Suppressor macrophage treated with lipopolysaccharide for 1 hour (primary cell): ENCODE measurements around the gene CFAP119.

Source experiments
- DNase-seq, 3 donors: peaks; one replicate each; pipeline ENCODE4 v3.0.0-alpha.2; 2020 to 2022

Gene CFAP119

DNA sequence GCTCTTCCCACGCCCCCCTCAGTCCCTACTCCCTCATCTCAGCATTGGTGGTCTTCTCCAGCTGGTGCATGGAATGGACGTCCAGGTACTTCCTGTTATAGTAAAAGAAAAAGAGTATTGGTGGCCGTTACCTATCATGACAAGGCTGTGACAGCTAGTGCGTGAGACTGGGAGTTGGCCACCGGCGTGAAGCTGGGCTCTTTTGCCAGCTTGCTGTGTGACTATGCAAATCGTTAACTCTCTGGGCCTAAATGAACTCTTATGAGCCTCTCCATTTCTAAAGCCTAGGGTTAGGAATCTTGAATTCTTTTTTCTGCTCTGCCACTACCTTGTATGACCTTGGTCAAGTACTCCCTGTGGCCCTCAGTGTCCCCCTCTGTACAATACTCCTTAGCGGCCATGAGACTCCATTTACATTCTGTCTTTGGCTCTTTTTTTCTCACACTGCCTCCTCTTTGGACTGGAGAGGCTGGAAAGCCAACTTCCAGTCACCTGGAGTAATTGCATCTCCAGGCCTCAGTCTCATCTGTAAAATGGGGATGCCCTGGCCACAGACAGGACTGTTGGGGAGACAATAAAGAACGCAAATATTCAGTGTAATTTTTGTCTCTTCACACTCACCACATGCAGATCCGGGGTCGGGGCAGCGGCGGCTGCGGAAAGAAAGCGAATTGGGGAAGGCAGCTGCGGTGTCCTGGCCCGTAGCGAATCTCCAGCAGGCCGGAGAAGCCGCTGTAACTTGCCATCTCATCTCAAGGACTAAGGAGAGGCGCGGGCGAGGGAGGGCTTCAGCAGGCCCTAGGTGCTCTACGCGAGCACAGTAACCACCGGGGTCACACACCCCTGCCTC is 1.1 kb downstream of the CFAP119 start:
- DNase-seq, result no peak

DNA sequence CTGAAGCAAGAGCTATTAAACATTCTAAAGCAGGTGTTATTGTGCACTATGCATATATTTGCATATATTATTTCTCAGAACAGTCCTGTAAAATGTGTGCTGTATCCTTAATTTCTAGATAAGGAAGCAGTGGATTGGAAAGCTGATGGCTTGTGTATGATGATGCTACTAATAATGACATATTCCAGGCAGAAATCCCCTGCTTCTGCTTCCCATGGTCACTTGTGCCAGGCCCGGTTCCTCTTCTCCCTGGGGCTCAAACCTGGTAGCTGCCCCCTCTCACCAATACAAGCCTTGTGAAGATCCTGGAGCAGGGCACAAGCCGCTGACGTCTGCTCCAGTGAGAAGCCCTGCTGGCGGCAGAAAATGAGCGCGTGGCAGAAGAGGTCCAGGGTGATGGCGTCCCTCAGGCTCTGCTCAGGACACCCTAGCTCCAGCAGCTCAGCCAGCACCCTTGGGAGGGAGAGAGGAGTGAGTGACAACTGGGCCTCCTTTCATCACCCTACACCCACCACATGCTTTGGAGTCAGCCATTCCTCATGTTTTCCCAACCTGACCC is 1.8 kb downstream of the CFAP119 start:
- DNase-seq, result peak; percentile 51 to 66 (median 62)

DNA sequence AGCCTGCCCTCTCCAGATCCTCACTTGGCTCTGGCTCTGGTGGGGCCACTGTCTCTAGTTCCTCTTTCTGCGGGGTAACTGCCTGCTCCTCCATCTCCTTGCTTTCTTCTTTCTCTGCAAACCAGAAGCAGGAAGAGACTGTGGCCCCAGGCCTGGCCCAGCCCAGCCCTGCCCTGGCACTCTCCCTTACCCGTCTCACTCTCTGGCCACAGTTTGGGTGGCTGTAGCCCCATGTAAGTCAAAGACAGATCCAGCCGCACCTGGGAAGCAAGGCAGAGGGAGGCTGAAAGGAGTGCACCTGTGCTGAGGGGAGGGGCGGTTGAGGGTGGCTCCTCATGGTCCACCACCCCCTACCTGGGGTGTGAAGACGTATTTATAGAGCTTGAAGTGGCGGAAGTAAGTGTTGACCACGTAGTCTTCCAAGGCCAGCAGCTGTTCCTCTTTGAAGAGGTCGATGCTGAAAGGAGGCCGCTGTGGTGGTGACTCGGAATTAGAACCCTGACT is 2.8 kb downstream of the CFAP119 start:
- peak; percentile 47 to 61 (median 52) for DNase-seq

DNA sequence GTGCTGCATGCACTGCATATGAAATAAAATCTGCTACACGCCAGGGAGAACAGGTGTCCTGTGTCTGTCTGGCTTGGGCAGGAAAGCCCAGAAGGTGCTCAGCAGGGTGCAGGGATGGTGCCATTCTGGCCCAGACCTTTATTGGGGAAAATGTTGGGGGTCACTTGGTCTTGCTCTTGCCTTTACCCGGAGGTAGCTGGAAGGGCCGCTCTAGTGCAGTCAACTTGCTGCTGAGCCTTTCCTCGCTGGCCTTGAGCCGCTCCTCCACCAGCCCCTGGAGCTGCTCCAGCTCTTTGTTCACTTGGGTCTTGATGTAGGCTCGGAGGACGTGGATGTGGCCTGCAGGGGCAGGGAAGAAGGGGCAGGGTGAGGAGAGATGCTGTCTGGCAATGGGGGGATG is 4.5 kb downstream of the CFAP119 start:
- no peak for DNase-seq

DNA sequence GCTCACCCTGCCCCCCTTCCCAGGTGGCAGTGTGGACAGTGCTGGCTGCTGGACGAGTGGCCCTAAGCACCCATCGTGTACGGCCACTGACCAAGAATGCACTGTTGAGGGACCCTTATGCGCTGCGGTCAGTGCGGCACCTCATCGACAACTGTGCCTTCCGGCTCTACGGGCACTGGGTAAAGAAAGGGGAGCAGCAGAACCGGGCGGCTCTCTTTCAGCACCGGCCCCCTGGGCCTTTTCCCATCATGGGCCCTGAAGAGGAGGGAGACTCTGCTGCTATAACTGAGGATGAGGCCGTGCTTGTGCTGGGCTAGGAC is 5.1 kb downstream of the CFAP119 start:
- DNase-seq, result no peak

DNA sequence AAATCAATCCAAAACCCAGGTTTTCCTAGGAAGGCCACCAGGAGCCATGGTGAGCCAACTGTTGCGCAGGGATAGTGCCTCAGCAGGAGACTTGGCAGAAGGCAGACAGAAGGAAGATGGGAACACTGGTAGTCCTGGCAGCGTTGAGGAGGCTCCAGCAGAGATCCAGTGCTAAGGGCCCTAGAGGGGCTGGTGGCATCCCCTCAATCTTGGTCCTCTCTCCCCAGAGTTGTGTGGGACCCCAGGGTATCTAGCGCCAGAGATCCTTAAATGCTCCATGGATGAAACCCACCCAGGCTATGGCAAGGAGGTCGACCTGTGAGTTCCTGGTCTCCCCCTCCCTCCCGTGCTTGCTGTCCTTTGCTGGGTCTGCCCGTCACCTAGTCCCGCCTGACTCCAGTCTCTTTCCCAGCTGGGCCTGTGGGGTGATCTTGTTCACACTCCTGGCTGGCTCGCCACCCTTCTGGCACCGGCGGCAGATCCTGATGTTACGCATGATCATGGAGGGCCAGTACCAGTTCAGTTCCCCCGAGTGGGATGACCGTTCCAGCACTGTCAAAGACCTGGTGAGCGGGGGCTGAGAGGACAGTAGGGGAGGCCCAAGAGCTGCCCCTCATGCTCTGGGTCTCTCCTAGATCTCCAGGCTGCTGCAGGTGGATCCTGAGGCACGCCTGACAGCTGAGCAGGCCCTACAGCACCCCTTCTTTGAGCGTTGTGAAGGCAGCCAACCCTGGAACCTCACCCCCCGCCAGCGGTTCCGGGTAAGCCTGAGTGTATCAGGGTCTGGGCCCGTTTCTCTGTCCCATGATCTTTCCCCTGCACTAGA is 5.7 kb downstream of the CFAP119 start:
- no peak for DNase-seq

DNA sequence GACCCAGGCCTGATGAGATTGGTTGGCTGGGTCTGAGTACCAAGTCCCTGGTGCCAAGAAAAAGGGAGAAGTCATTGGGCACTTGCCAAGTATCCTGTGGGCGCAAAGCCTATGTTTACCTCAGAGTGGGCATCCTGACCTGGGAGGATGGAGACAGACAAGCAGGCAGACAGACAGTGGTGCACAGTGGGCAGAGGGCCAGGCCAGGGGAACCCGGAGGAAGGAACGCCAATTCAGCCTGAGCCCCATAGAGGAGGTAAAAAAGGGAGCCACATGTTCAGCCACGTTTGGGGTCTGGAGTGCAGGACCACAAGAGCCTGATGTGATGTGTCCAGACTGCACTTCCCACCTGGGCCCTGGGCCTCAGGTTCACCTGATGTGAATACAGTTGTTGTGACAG is 8.3 kb downstream of the CFAP119 start:
- DNase-seq, result no peak

DNA sequence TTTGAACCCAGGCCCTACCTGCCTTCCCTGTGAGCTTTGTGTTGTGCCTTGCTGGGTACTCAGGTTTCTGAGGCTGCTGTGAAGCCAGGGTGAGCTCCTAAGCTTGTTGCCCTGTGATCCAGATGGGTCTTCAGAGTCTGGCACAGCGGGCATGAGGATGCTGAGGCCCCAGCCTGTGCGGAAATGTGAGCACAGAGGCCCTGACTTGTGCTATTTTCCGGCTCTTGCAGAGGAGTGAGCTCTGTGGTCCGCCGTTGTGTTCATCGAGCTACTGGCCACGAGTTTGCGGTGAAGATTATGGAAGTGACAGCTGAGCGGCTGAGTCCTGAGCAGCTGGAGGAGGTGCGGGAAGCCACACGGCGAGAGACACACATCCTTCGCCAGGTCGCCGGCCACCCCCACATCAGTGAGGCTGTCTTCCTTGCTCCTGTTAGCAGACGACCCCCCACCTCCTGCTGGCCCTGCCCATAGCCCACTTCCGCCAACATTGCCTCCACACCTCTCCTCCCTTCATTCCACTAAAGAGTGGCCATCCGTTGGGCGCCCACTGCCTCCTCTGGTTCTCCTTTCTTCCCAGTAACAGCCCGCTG is 10.9 kb downstream of the CFAP119 start:
- DNase-seq, result no peak

DNA sequence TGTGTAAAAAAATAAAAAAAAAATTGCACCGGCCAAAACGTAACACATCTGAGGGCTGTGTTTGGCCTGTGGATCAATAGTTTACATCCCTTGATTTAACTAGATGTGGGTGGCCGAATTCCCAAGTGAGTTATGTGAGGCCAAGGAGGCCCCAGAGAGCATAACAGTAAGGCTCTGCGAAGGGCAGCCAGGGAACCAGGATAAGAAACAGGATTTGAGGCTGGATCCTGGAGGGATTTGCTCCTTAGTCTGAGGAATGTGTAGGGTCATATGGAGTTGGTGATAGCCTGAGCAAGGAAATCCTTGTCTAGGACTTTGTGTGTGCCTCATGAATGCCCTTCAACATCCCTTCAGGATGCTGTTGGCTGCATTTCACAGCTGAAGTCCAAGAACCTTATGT is 11.7 kb downstream of the CFAP119 start:
- DNase-seq, result no peak

DNA sequence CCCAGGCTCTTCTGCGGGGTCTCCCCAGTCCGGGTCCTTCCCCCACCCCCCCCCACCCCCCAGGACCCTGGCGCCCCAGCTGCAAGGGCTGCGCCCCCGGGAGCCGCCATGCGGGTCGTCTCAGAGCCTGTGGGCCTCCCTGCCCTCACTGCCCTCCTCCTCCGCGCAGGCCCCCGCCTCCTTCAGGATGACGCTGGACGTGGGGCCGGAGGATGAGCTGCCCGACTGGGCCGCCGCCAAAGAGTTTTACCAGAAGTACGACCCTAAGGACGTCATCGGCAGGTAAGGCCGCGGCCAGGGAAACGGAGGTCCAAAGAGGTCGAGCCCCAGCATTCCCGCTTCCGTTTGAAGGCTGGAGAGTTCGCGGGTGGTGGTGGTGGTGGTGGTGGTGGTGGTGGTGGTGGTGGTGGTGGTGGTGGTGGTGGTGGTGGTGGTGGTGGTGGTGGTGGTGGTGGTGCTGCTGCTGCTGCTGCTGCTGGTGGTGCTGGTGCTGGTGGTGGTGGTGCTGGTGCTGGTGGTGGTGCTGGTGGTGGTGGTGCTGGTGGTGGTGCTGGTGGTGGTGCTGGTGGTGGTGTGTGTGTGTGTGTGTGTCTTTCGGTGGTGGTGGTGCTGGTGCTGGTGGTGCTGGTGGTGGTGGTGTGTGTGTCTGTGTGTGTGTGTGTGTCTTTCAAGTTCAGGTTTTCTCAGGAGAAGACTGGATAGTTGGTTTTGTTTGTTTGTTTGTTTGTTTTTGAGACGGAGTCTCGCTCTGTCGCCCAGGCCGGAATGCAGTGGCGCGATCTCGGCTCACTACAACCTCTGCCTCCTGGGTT is 13.0 kb downstream of the CFAP119 start:
- DNase-seq, result peak; percentile 39 to 60 (median 47)

DNA sequence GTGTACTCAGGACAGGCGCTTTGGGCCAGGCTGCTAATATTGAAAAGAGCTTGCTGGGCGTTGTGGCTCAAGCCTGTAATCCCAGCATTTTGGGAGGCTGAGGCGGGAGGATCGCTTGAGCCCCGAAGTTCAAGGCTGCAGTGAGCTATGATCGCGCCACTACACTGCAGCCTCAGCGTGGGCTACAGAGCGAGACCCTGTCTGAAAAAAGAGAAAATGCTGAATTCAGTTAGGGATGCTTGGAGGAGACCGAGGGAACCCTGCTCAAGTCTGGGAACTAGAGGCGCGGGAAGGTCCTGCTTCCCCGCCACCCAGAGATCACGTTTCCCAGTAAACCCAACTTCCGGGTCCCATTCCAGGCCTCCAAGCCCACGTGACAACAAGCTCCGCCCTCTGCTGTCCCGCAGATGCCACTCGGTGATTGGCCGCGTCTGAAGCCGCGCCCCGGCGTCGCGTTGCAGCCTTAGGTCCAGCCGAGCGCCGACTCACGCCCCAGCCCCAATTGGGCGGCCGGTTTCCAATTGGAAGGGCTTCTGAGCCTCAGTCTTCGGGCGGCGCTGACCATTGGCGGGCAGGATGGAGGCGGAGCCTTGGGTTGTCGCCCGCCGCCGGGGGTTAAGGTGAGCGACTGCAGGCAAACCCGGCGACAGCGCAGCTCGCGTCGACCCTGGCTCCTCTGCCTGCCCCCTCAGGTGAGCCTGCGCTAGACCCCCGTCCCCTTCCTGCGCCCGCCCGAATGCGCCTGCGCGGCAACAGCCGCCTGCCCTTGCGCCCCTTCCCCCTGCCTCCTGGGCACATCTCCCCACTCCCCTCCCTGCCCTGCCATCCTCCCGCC is 13.8 kb downstream of the CFAP119 start, which contains the start of gene PHKG2:
TSS of gene PHKG2 (plus strand) at position 627 of the 835 bp plus-strand sequence. CDS start 396 bp downstream, outside the sequence.
- DNase-seq, result peak; percentile 99 to 100 (median 99)

DNA sequence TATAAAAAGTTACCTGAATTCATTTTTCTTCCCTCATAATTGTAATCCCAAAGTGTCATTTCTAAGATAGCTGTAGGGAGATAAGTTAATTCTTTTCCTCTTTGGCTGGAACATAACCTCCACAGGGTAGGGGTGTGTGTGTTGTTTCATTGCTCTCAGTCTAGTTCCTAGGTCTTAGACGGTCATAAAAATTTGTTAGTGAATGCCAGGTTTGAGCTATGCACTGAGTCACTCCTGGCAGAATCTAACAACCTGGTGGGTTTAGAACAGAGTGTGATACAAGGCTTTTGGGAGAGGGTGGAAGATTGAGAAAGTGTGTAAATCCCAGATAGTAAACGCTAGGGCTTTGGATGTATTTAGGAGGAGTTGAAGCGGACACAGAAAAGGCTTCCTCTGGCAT is 14.5 kb downstream of the CFAP119 start:
- DNase-seq, result no peak

DNA sequence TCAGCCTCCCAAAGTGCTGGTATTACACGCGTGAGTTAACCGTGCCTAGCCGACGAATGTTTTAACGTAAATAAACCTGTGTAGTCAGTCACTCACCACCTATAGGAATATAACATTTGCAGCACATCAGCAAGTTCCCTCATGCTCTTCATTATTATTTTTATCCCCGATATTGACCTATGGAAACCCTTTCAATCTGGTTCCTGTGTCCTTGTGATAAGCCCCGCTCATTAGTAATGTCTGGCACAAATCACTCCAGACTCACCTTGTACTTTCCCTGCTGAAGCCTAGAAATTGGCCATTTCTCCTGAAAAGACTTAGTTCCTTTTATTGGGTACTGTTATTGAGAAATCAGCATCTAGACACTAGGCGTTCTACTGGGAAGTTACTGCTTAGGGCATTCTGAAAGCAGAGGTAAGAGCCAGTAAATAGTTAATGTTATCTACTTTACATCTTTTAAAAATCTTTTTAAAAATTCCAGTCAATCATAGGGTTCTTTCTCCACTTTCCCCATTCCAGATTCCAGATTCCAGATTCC is 15.2 kb downstream of the CFAP119 start:
- peak; percentile 43 to 58 (median 55) for DNase-seq

DNA sequence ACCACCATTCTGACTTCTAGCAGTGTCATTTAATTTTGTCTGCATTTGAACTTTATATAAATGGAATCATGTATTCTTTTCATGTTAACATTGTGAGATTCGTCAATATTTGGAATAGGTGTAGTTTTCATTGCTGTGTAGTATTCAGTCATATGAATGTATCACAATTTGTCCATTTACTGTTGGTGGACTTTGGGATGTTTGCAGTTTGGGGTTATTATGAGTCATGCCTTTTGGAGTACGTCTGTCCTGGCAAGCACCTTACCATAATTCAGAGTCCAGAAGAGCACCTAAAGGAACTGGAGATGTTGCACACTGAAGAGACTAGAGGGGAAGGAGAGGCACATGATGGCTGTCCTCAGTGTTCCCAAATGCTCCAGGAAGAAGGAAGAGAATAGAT is 16.8 kb downstream of the CFAP119 start:
- no peak for DNase-seq

DNA sequence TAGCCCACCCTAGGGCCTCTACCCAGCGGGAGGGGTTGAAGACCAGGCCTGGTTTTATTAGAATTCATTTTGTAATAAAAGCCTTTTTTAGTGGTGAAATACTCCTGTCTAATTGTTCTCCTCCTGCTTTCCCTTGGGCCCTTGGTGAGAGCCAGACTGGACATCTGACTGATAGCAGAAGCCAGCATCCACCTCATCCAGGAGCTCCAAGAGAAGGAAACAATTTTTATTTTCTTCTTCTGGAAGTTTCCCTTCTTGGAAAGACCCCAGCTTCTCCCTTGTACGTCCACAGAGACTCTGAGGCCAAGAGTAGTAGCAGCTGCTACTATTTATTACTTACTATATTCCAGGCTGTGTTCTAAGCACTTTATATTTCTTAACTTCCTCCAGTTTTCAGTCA is 17.7 kb downstream of the CFAP119 start:
- no peak for DNase-seq

DNA sequence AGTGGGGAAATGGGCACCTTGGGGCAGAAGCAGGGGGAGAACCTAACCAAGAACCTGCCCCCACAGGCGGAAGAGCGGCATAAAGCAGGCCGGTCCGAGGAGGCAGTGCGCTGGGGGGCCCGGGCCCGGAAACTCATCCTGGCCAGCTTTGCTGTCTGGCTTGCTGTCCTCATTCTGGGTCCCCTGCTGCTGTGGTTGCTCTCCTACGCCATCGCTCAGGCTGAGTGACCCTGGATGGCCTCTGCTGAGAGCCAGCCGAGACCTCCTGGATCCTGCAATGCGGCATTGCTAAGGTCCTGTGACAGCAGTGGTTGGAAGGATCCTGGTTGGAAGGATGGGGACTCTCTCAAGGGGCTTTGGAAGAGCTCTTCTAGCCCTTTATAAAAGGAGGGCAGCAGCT is 18.1 kb downstream of the CFAP119 start:
- DNase-seq, result no peak

DNA sequence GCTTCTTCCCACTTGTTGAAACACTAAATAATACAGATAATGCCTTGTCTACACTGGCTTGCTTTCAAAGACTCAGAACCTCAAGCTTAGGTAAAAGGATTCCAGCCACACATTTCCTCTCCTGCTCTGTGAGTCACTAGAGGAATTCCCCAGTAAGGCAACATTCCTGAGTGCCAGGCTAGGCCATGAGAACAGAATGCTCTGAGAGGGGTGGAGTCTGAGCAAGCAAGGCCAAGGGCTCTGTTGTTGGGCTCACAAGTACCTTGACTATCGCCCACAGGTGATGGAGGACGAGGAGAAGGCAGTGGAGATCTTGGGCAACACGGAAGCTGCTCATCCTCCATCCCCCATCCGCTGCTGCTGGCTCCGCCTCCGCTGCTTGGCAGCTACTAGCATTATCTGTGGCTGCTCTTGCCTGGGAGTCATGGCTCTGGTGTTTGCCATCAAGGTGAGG is 20.4 kb downstream of the CFAP119 start:
- peak; percentile 47 to 56 (median 55) for DNase-seq

DNA sequence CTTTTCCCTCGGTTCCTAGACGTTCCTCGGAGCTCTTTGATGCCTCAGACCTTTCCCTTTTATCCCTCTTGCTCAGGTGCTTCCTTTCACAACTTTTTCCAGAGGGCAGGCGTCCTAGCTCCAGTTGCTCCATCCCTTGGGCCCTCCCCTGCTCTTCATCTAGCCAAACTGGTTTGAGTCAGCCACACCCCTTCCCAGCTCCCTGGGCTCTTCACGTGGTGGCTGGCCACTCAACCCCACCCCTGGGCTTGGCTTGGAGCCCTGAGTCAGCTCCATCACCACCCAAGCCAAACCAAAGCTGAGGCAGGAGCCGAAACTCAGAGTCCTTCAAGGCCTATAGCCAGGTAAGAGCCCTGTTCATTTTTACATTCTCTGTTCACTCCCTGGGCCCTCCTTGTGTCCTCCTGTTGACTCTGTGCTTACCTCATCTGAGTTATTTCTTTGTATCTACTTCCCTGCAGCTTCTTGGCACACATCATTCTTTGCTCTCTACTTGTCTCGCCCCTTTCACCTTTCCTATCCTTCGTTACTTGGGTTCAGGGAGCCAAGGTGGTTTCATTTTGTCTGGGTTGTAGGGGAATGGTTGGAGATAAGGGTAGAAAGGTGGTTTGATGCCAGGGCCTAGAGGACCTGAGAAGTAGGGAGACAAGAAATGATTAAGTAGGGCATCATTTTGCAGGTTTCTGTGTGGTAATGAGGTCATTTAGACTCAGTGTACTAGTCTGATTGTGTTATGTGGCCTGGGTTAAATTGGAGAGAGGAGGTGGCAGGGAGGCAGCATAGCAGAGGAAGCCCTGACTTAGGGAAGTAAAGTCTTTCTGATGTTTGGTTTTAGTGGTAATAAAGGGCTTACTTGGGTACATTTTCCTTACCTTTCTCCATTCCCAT is 21.3 kb downstream of the CFAP119 start:
- no peak for DNase-seq
